ENCODE results near the gene BMPR2. TPM values are rescaled to one million over a fixed set of nuclear protein-coding genes. Genes with fewer than 3 reads are reported as not detected.

BMPR2 gene
- total RNA-seq, 1 experiment from 2014 or later, result 34.9 TPM

DNA sequence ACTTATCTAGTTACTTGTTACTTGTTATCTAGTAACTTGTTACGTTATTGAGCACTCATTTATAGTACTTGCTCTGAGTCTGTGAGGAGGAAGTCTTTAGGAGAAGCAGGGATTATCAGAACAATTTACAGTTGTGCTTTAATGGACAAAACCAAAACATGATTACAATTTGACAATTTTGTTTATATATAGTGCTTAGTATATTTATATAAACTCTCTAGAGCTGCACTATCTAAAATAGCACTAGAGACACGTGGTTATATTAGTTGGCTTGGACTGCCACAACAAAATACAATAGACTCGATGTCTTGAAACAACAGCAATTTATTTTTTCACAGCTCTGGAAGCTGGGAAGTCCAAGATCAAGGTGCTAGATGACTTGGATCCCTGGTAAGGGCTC, 78.4 kb downstream of the BMPR2 start:
- ChIA-PET CTCF (no interaction called here), POLR2A (ENCODE audit: low non-redundant PET) (no interaction called here)
- H3K27ac ChIP-seq (ENCODE audit: low read depth, low read length, poor library complexity, severe bottlenecking), result no peak overlapping the region
- no peak for DNase-seq (ENCODE audit: low spot score)
- intact Hi-C loops (cut with micrococcal nuclease; ENCODE audit: unreplicated experiment), result no loop called here
- no peaks in the 10 kb centered on the region for H3K27me3 ChIP-seq (replicated peaks; ENCODE audit: insufficient read depth, low read depth, low read length, poor library complexity)
- TF ChIP-seq EZH2 (IDR thresholded peaks at IDR 0.05; ENCODE audit: borderline replicate concordance, low read depth, low read length, poor library complexity, severe bottlenecking), result no peak
- TF ChIP-seq, protein P1, sequence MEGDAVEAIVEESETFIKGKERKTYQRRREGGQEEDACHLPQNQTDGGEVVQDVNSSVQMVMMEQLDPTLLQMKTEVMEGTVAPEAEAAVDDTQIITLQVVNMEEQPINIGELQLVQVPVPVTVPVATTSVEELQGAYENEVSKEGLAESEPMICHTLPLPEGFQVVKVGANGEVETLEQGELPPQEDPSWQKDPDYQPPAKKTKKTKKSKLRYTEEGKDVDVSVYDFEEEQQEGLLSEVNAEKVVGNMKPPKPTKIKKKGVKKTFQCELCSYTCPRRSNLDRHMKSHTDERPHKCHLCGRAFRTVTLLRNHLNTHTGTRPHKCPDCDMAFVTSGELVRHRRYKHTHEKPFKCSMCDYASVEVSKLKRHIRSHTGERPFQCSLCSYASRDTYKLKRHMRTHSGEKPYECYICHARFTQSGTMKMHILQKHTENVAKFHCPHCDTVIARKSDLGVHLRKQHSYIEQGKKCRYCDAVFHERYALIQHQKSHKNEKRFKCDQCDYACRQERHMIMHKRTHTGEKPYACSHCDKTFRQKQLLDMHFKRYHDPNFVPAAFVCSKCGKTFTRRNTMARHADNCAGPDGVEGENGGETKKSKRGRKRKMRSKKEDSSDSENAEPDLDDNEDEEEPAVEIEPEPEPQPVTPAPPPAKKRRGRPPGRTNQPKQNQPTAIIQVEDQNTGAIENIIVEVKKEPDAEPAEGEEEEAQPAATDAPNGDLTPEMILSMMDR (conservative IDR thresholded peaks at IDR 0.05; ENCODE audit: low read depth, low read length), result no peak
- H3K36me3 ChIP-seq (ENCODE audit: insufficient read depth, low read length, poor library complexity, severe bottlenecking), result no peaks in the 10 kb centered on the region
- no peak overlapping the region for H3K4me3 ChIP-seq (ENCODE audit: low read depth, low read length, poor library complexity, severe bottlenecking)
- BruUV-seq (replicated peaks), result no TSS peak
- no peaks in the 10 kb centered on the region for H3K9me3 ChIP-seq (ENCODE audit: low read depth, low read length, poor library complexity, severe bottlenecking)
- no peaks in the 10 kb centered on the region for H3K4me1 ChIP-seq (ENCODE audit: insufficient read depth, low read length, poor library complexity, severe bottlenecking)

DNA sequence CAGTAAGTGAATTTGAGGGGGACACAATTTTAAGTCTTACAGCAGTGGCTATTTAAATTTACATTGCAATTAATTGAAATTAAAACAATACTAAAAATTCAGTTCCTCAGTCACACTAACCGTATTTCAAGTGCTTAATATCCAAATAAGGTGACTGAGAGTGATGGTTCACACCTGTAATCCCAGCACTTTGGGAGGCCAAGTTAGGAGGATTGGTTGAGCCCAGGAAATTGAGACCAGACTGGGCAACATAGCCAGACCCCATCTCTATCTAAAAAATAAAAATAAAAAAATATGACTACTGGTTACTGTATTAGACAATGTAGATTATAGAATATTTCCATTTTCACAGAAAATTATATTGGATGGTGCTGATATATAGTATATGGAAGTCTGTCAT, 79.0 kb downstream of the BMPR2 start:
- no TSS peak for BruUV-seq (replicated peaks)
- Histone ChIP-seq H3K27ac (ENCODE audit: low read depth, low read length, poor library complexity, severe bottlenecking) (no peak overlapping the region), H3K4me3 (ENCODE audit: low read depth, low read length, poor library complexity, severe bottlenecking) (no peak overlapping the region), H3K27me3 (replicated peaks; ENCODE audit: insufficient read depth, low read depth, low read length, poor library complexity) (no peaks in the 10 kb centered on the region), H3K9me3 (ENCODE audit: low read depth, low read length, poor library complexity, severe bottlenecking) (no peaks in the 10 kb centered on the region), H3K36me3 (ENCODE audit: insufficient read depth, low read length, poor library complexity, severe bottlenecking) (no peaks in the 10 kb centered on the region), H3K4me1 (ENCODE audit: insufficient read depth, low read length, poor library complexity, severe bottlenecking) (no peaks in the 10 kb centered on the region)
- ChIA-PET POLR2A (ENCODE audit: low non-redundant PET) (no interaction called here), CTCF (no interaction called here)
- intact Hi-C loops (cut with micrococcal nuclease; ENCODE audit: unreplicated experiment), result no loop called here
- no peak for DNase-seq (ENCODE audit: low spot score)
- TF ChIP-seq, protein P1 (conservative IDR thresholded peaks at IDR 0.05; ENCODE audit: low read depth, low read length), result no peak
- TF ChIP-seq EZH2 (IDR thresholded peaks at IDR 0.05; ENCODE audit: borderline replicate concordance, low read depth, low read length, poor library complexity, severe bottlenecking), result no peak

DNA sequence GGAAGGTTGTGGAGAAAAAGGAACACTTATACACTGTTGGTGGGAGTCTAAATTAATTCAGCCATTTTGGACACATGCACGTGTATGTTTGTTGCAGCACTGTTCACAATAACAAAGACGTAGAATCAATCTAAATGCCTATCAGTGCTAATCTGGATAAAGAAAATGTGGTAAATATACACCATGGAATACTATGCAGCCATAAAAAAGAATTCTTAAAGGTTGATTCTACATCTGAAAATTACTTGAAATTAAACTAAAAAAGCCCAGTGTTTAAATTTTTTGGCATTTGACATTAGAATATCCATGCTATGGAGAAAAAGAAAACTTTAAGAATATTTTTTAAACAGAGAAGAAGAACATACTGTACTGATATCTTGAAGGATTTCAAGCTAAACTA, 84.0 kb downstream of the BMPR2 start:
- H3K9me3 ChIP-seq (ENCODE audit: low read depth, low read length, poor library complexity, severe bottlenecking), result no peaks in the 10 kb centered on the region
- ChIA-PET POLR2A (ENCODE audit: low non-redundant PET) (interaction anchor here (0.7 kb wide), 1 partner anchor 363 kb away, joined by 8 read pairs; no protein-coding TSS in a partner anchor), CTCF (no interaction called here)
- no TSS peak for BruUV-seq (replicated peaks)
- TF ChIP-seq, protein P1 (conservative IDR thresholded peaks at IDR 0.05; ENCODE audit: low read depth, low read length), result no peak
- TF ChIP-seq EZH2 (IDR thresholded peaks at IDR 0.05; ENCODE audit: borderline replicate concordance, low read depth, low read length, poor library complexity, severe bottlenecking), result no peak
- H3K4me1 ChIP-seq (ENCODE audit: insufficient read depth, low read length, poor library complexity, severe bottlenecking), result no peaks in the 10 kb centered on the region
- H3K27ac ChIP-seq (ENCODE audit: low read depth, low read length, poor library complexity, severe bottlenecking), result no peak overlapping the region
- intact Hi-C loops (cut with micrococcal nuclease; ENCODE audit: unreplicated experiment), result no loop called here
- H3K27me3 ChIP-seq (replicated peaks; ENCODE audit: insufficient read depth, low read depth, low read length, poor library complexity), result no peaks in the 10 kb centered on the region
- H3K36me3 ChIP-seq (ENCODE audit: insufficient read depth, low read length, poor library complexity, severe bottlenecking), result no peaks in the 10 kb centered on the region
- H3K4me3 ChIP-seq (ENCODE audit: low read depth, low read length, poor library complexity, severe bottlenecking), result no peak overlapping the region
- DNase-seq (ENCODE audit: low spot score), result no peak
